HG03558 (cell line): ENCODE results near the gene CD80.
"Not testable (repeated sequence)": the region's sequence is repeated elsewhere in the genome, so short reads cannot be mapped to it uniquely, and the experiment has no call there.

ENCODE experiments used
- ATAC-seq: cut with Tn5 transposase; IDR thresholded peaks from one replicate; pipeline ENCODE4 v1.9.1; 2021; ENCODE audit warnings: moderate number of reproducible peaks; ENCODE audit not compliant: unreplicated experiment; ENCODE audit errors: extremely low read depth

CD80 gene

GRCh38 chr3:119559441-119559963 lies at the start of gene CD80:
CD80 (minus strand) TSS chr3:119559614; CDS start chr3:119557728, 1,886 bp downstream.
- ATAC-seq = peak; percentile 35

DNA sequence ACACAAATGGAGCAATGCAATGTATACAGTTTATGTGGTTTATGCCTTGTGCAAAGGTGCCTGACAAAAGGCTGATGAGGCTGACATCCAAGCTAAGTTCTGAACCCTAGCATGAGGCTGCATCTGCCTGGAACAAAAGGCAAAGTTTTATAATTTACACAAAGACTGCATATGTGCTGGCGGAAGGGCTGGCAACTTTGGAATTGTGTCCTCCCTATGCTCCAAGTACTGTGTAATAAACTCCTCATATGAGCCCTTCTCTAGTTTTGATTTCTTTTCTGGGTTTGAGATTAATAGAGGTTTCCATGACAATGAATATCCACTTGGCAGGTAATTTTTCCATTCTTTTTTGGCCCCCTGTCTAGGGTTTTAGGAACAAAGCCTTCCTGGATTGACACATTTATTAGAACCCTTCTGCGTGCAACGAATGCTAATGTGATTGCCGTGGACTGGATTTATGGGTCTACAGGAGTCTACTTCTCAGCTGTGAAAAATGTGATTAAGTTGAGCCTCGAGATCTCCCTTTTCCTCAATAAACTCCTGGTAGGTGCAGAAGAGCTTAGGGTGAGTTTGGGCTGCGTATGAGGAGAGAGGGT lies 49.1 kb upstream of the CD80 start:
- no peak for ATAC-seq

DNA sequence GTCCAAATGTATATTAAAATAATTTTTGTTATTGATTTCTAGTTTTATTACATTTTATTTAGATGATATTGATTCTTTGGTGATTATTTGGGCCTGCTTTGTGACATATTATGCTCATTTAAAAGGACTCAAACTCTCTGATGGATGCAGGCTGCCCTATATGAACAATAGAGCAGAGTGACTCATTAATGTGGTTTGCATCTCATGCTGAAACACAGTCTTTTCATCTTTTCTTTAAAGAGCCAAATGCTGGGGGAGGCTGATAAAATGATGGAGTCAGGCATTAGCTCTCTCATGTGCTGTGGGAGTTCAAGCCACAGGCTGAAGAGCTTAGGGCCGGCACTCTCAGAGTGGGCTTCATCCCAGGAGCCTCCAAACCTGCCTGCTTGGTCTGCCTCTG lies 45.5 kb upstream of the CD80 start:
- ATAC-seq = no peak

GRCh38 chr3:119602676-119603075 lies 43.3 kb upstream of the CD80 start:
- ATAC-seq = no peak

- no peak for ATAC-seq
These were observed 41.7 kb upstream of the CD80 start for GRCh38 chr3:119601154-119601553.

DNA sequence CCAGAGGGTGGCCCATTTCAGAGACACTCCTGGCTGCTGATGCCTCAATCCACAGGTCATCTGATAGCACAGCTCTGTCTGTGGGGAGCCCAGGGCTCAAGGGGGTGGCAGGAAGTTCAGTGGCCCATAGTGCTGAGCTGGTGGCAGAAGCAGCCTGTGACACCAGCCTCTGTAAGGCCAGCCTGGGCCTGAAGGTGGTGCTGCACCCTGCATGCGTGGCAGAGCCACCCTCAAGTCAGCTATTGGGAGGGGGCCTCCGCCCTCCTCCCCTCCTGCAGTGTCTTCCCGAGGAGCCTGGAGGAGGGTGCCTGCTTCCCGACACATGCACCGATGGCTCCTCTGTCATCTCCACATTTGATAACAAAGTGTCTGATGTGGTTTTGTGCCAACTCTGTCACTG lies 41.3 kb upstream of the CD80 start:
- ATAC-seq = peak; percentile 51

DNA sequence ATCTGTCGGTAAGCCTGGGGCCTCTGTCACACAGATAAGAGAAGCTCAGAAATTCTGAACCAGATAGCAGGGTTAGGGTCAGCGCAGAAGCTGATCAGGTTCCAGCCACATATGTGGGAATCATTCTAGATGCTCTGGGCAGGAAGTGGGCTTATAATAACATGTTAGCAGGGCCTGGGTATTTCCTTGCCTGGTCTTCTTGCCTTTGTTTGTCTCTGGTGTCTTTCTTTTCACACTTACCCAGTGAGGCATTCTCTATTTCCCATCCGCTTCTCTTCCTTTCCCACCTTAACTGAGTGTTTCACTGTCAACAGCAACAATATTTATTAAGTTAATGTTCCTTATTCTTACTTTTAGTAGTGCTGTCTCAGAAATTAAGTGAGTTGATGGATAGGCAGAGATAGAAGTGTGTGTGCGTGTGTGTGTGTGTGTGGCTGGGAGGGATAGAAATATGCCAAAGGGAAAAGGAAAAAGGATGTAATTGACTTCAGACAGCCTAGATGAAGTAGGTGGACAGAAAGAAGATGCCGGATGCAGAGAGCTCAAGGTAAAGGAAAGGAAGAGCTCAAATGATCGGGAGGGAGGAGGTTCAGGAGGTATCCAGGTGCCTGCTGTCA lies 40.3 kb upstream of the CD80 start:
- ATAC-seq = no peak

GRCh38 chr3:119598410-119599098 lies 39.1 kb upstream of the CD80 start:
- ATAC-seq = peak; percentile 30

GRCh38 chr3:119597548-119598288 lies 38.3 kb upstream of the CD80 start, which contains the start of gene PLA1A:
PLA1A (plus strand) TSS chr3:119597885; CDS start chr3:119597914, 29 bp downstream.
- no peak for ATAC-seq

- ATAC-seq = no peak
These were observed 37.0 kb upstream of the CD80 start for GRCh38 chr3:119596398-119596797.

GRCh38 chr3:119595639-119596334 lies 36.4 kb upstream of the CD80 start:
- ATAC-seq = no peak

DNA sequence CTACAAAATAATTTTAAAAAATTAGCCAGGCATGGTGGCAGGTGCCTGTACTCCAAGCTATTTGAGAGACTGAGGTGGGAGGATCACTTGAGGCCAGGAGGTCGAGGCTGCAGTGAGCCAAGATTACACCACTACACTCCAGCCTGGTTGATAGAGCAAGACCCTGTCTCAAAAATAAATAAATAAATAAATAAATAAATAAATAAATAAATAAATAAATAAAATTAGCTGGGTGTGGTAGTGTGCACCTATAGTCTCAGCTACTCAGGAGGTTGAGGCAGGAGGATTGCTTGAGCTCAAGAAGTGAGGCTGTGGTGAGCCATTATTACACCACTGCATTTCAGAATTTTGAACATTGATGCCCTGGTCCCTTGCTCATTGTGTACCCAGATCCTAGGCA lies 35.5 kb upstream of the CD80 start:
- not testable (repeated sequence) for ATAC-seq

- no peak for ATAC-seq
These were observed 34.7 kb upstream of the CD80 start for GRCh38 chr3:119594066-119594465.

DNA sequence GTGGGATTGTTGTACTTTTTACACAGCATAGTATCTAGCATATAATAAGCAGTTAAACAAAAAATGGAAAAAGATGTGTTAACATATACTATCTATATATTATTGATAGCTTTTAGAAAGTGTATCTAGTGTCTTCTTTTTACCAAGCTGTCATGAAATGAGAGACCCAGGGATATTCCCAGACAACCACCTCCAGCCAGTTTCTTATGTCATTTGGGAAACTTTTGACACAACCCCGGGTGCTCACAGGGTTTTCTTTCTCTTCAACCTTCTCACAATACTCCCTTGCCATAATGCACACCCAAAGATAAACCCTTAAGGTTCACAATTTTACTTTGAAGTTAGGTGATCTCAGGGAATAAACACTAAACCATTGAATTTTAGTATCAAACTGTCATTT lies 33.4 kb upstream of the CD80 start:
- no peak for ATAC-seq

DNA sequence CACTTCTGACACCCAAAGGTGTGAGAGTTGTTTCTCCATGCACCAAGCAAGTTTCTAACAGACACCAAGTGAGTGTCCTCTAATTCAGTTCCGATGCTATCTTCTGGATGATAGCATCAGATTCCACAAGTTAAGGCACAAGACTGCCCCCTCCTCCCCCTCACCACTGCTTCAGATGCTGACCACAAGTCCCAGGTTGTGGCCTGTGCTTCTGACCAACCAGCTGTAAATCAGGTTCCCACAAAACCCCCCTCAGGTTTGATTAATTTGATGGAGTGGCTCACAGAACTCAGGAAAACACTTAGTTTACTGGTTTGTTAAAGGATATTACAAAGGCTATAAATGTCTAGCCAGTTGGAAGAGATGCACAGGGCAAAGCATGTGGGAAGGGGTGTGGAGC lies 31.3 kb upstream of the CD80 start:
- no peak for ATAC-seq

GRCh38 chr3:119589102-119589773 lies 29.8 kb upstream of the CD80 start:
- no peak for ATAC-seq

DNA sequence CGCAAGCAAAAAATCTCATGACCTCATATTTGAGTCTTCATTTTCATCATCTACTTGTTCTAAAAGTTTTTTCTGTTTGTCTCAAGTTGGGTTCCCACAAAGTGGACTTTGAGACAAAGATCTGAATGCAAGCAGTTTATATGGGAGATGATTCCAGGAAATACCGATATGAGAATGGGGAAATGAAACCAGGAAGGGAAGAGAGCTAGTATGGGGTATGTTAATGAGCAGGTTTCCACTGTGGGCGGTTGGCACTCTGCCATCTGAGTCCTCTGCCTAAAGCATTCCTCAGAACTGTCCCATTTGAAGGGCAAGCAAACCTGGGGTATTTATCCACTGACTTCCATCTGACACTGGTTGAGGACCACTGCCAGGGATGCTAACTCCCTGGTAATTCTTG lies 28.7 kb upstream of the CD80 start:
- no peak for ATAC-seq

DNA sequence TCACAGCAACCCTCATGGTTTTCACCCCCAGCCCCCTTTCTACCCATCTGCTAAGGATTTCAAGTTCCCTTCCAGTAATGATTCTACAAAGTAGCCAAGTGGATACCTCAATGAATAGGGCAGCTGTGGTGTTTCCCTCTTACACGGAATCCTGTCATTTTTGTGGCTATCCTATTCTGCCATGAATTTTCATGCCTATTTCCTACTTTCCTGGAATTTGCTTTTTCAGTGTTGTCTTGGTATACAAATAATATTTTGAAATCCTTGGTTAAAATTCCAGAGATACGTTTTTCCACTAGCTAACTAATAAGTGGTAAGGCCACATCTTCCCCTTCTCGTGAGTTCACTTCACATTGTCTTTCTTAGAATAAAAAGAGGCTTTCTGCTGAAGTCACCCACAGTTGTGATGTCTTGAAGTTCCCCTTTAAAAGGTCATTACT lies 27.3 kb upstream of the CD80 start:
- ATAC-seq = no peak

GRCh38 chr3:119585856-119586570 lies 26.6 kb upstream of the CD80 start:
- no peak for ATAC-seq
